Thymus (tissue), 11 donors: ENCODE results near the gene DNAJC1. TPM values are rescaled to one million over a fixed set of nuclear protein-coding genes. Genes with fewer than 3 reads are reported as not detected.

Experiments
- DNase-seq, 9 donors: peaks; one replicate each; pipeline ENCODE4 v3.0.0-alpha.2; 2013; ENCODE audit warnings: low spot score in 9 of 9, low read depth in 6 of 9, missing footprints in 1 of 9
- H3K27ac ChIP-seq, 2 donors: one replicate each; pipeline ENCODE4 v1.5.1; 2013; ENCODE audit warnings: control low read depth in 1 of 2, low read depth in 1 of 2, low read length in 1 of 2, mild to moderate bottlenecking in 1 of 2, moderate library complexity in 1 of 2
- H3K27me3 ChIP-seq, 2 donors: one replicate each; pipeline ENCODE4 v1.5.1; 2013; ENCODE audit warnings: low read length in 1 of 2; ENCODE audit not compliant: control insufficient read depth in 2 of 2, insufficient read depth in 1 of 2
- H3K36me3 ChIP-seq, 2 donors: one replicate each; pipeline ENCODE4 v1.5.1; 2013; ENCODE audit warnings: low read length in 1 of 2, mild to moderate bottlenecking in 1 of 2, moderate library complexity in 1 of 2; ENCODE audit not compliant: control insufficient read depth in 2 of 2, insufficient read depth in 2 of 2
- H3K4me1 ChIP-seq, 2 donors: one replicate each; pipeline ENCODE4 v1.5.1; 2013; ENCODE audit warnings: low read length in 2 of 2; ENCODE audit not compliant: control insufficient read depth in 2 of 2, insufficient read depth in 2 of 2
- H3K4me3 ChIP-seq, 2 donors: one replicate each; pipeline ENCODE4 v1.5.1; 2013; ENCODE audit warnings: low read length in 2 of 2, control low read depth in 1 of 2, mild to moderate bottlenecking in 1 of 2
- H3K9me3 ChIP-seq, 2 donors: one replicate each; pipeline ENCODE4 v1.5.1; 2013; ENCODE audit warnings: low read length in 1 of 2, mild to moderate bottlenecking in 1 of 2; ENCODE audit not compliant: control insufficient read depth in 2 of 2, insufficient read depth in 1 of 2
- WGBS: extraction: QIAGEN DNeasy Blood & Tissue Kit; methylation state at CpG from one replicate; pipeline ENCODE4 v1.1.7; 2013; 5-methylcytosine and 5-hydroxymethylcytosine counted together
- polyA plus RNA-seq: library from polyadenylated mRNA; stranded (reverse); fragments of 200-250 nt; gene quantifications from one replicate; pipeline ENCODE4 v1.2.3, GENCODE V29; 2013
- total RNA-seq: library from RNA; stranded (reverse); fragments of 120-200 nt; gene quantifications from one replicate; pipeline ENCODE4 v1.2.4, GENCODE V29; 2013
- donor health status: healthy.

The DNAJC1 gene
- total and polyA plus RNA-seq, 2 donors, result 19.9 to 23.2 TPM

DNA sequence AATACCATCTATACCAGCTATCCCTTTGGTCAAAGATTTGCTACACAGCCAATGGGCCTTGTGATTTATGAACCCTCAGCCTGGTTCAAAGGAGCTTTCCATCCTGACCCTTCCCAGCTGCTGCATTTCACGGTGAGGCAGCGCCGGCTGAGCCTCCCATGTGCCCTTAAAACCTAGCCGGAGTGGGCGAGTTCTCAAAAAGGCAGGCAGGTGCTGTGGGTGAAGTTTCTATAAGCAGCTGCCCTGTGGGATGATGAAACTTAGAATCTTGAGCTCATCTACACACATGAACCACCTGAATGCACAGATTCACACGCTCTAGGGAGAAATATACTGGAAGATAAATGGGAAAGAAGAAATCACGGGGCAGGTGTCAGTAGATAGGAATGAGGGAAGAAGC lies 244.8 kb downstream of the DNAJC1 start:
- WGBS, result 96% methylated on average over 7 of the region's 7 CpGs
- peaks cover 0 to 5% of the 10 kb centered on the region in 2 donors for H3K36me3 ChIP-seq
- H3K9me3 ChIP-seq, result no peaks in the 10 kb centered on the region
- peaks cover 0 to 2% of the 10 kb centered on the region in 2 donors for H3K4me1 ChIP-seq
- H3K27me3 ChIP-seq, result no peaks in the 10 kb centered on the region
- no peak overlapping the region for H3K4me3 ChIP-seq
- H3K27ac ChIP-seq, result no peak overlapping the region
- DNase-seq, result no peak

DNA sequence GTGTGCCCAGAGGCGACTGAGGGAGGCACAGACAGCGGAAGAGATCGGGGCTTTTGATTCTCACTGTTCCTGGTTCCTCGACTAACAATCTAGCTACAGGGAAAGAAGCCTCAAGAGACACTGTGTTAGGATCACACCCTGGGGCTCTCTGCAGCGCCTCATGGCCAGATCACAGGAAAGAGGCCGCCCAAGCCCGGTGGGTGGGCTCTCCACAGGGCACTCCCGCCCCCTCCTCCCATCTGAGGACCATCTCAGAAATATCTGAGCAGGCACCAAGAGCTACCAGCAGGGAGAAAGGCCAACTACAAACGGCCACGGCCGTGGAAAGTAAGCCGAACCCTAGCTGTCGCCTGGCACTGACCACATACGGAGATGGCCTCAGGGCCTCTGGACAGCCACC lies 245.3 kb downstream of the DNAJC1 start:
- H3K36me3 ChIP-seq, result peaks cover 0 to 5% of the 10 kb centered on the region in 2 donors
- no peaks in the 10 kb centered on the region for H3K27me3 ChIP-seq
- H3K27ac ChIP-seq, result no peak overlapping the region
- 97% methylated on average over 14 of the region's 14 CpGs for WGBS
- DNase-seq, result no peak
- no peaks in the 10 kb centered on the region for H3K9me3 ChIP-seq
- peaks cover 0 to 2% of the 10 kb centered on the region in 2 donors for H3K4me1 ChIP-seq
- no peak overlapping the region for H3K4me3 ChIP-seq

DNA sequence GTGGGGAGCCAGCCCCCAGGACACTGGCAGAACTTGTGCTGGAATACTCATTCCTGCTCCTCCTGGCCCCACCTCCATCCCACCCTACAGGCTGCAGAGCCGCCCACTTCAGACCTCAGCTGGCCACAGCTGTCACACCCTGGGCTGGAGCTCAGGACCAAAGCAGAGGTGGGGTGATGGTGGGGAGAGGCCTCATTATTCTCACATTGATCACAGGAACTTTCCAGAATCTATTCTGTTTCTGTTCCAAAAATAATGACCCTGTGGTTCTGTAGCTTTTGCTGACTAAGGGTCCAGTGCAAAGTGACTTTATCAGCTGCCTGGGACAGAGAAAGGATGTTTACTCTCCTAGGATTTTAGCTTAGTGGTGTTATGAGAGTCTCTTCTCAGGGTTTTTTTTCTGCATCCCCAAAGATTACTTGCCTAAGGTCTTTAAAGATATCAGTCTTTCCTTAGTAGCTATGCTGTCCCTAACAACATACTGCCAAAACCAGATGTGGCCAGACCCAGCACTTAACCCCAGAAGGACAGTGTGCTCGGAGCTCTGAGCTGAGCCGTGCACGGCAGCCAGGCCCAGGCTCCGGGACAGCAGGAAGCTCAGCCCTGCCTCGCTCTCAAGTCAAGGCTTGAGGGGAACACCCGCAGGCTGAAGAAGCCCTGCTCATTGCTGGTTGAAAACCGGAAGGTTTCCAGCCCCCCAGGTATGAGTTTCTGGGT lies 246.2 kb downstream of the DNAJC1 start:
- peaks cover 0 to 2% of the 10 kb centered on the region in 2 donors for H3K4me1 ChIP-seq
- no peak overlapping the region for H3K4me3 ChIP-seq
- no peak for DNase-seq
- peaks cover 0 to 5% of the 10 kb centered on the region in 2 donors for H3K36me3 ChIP-seq
- no peak overlapping the region for H3K27ac ChIP-seq
- no peaks in the 10 kb centered on the region for H3K27me3 ChIP-seq
- 98% methylated on average over 8 of the region's 8 CpGs for WGBS
- H3K9me3 ChIP-seq, result no peaks in the 10 kb centered on the region

DNA sequence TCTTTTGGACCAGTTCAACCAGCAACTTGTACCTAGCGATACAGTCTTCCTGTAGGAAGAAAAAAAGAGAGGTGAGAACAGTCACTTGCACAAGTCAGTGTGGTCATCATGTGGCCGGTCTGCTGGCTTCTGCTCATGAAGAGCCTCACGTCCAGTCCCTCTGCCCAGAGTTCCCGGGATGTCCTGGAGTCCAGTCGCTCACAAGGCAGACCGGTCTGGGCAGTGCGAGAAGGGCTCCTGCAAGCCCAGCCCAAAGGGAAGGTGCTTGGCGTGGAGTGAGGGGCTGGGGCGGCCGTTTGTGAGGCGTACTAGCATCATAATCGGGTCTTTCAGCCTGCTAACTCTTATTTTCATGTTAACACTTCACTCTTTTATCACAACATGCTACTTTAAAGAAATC lies 246.8 kb downstream of the DNAJC1 start:
- Histone ChIP-seq H3K27me3 (no peaks in the 10 kb centered on the region), H3K27ac (no peak overlapping the region), H3K9me3 (no peaks in the 10 kb centered on the region), H3K4me1 (peaks cover 0 to 2% of the 10 kb centered on the region in 2 donors), H3K36me3 (peaks cover 0 to 5% of the 10 kb centered on the region in 2 donors), H3K4me3 (no peak overlapping the region)
- 99% methylated on average over 12 of the region's 12 CpGs for WGBS
- no peak for DNase-seq

DNA sequence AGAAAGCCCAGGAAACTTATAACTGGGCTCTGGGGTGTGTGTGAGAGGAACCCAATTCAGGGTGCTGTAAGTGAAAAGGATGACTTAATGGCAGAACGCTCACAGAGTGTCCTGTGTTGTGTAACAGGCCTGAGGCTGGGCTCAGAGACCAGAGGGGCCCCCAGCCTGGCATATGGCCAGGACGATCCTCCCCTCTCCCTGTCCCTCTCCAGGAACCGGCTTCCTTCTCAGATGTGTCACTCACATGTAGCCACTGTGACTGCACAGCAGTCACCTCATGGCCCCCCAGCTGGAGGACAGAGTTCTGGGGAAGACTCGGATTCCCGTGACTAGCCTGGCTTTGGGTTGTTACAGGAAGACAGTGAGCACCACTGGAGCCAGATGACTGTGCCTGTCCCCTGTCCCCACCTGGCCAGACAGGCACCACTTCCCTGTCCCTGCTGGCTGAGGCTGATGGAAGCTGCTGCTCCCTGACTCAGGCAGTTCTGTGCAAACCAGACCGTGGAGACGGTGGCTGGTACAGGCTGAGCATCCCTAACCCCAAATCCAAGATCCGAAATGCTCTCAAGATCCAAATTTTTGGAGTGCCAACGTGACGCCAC lies 249.0 kb downstream of the DNAJC1 start:
- Histone ChIP-seq H3K27ac (no peak overlapping the region), H3K36me3 (peaks cover 0 to 5% of the 10 kb centered on the region in 2 donors), H3K27me3 (no peaks in the 10 kb centered on the region), H3K9me3 (no peaks in the 10 kb centered on the region), H3K4me1 (peaks cover 0 to 2% of the 10 kb centered on the region in 2 donors), H3K4me3 (no peak overlapping the region)
- WGBS, result 95% methylated on average over 10 of the region's 10 CpGs
- no peak for DNase-seq

- H3K27me3 ChIP-seq, result no peaks in the 10 kb centered on the region
- no peak overlapping the region for H3K4me3 ChIP-seq
- WGBS, result 95% methylated on average over 18 of the region's 18 CpGs
- H3K4me1 ChIP-seq, result peaks cover 0 to 2% of the 10 kb centered on the region in 2 donors
- H3K27ac ChIP-seq, result no peak overlapping the region
- H3K36me3 ChIP-seq, result peaks cover 0 to 4% of the 10 kb centered on the region in 2 donors
- no peak for DNase-seq
- H3K9me3 ChIP-seq, result no peaks in the 10 kb centered on the region
Measured at GRCh38 chr10:21753497-21754270, 249.8 kb downstream of the DNAJC1 start.

DNA sequence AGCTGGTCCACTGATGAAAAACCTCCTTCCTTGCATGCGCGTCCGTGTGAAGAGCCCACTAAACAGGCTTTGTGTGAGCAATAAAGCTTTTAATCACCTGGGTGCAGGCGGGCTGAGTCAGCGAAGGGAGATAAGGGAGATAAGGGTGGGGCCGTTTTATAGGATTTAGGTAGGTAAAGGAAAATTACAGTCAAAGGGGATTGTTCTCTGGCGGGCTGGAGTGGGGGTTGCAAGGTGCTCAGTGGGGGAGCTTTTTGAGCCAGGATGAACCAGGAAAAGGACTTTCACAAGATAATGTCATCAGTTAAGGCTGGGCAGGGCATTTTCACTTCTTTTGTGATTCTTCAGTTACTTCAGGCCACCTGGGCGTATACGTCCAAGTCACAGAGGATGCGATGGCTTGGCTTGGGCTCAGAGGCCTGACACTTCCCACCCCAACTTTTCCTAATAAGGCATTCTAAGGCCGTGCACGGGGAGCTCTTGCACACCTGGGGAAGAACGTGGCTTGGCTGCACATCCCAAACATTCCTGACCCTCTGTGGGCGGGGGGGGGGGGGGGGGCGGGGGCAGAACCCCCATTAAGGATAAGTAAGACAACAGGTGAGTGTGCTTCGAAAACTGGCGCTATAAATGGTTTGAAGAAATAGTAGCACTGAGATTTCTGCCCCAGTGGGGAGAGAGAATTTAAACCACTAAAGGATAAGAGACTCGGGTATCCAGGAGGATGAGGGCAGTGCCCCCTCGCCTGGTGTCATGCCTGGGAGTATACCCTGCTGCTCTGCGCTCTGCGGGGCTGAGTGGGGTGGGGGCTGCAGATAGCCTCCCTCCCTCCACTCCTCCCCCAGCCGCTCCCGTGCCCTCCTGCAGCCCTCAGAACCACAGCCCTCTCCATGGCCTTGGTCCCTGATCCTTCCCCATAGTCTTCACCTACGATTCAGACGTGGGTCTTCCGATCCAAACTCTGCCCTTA lies 251.9 kb downstream of the DNAJC1 start:
- Histone ChIP-seq H3K36me3 (no peaks in the 10 kb centered on the region), H3K27ac (no peak overlapping the region), H3K27me3 (no peaks in the 10 kb centered on the region), H3K4me1 (peaks cover 0 to 2% of the 10 kb centered on the region in 2 donors), H3K4me3 (no peak overlapping the region), H3K9me3 (no peaks in the 10 kb centered on the region)
- WGBS, result 94% methylated on average over 26 of the region's 26 CpGs
- no peak for DNase-seq

GRCh38 chr10:21750424-21750823 lies 253.1 kb downstream of the DNAJC1 start:
- DNase-seq, result no peak
- no peak overlapping the region for H3K27ac ChIP-seq
- peaks cover 0 to 9% of the 10 kb centered on the region in 2 donors for H3K4me1 ChIP-seq
- H3K27me3 ChIP-seq, result no peaks in the 10 kb centered on the region
- H3K36me3 ChIP-seq, result no peaks in the 10 kb centered on the region
- 95% methylated on average over 12 of the region's 12 CpGs for WGBS
- H3K4me3 ChIP-seq, result no peak overlapping the region
- no peaks in the 10 kb centered on the region for H3K9me3 ChIP-seq
